ENCODE measurements around the gene KCNC4. TPM values are rescaled to one million over a fixed set of nuclear protein-coding genes. Genes with fewer than 3 reads are reported as not detected.
A peak's percentile ranks its signal among the peaks of the same experiment; 100 is the strongest.

KCNC4 gene
- total RNA-seq, 2 experiments from 2014 or later, result 5.6 to 17.8 TPM

- H3K79me2 ChIP-seq (ENCODE audit: insufficient read depth, low read depth, low read length), result no peaks in the 10 kb centered on the region
- H3K4me3 ChIP-seq (ENCODE audit: low read depth, low read length, poor library complexity, severe bottlenecking), result peak overlapping the region; percentile 71
- H3K4me1 ChIP-seq (ENCODE audit: insufficient read depth, low read length, poor library complexity, severe bottlenecking), result peaks cover 31% of the 10 kb centered on the region
- peak overlapping the region; percentile 94 for H3K4me2 ChIP-seq (ENCODE audit: low read length)
- H4K20me1 ChIP-seq (ENCODE audit: insufficient read depth, low read length), result no peaks in the 10 kb centered on the region
- BruUV-seq (replicated peaks), result TSS peak; percentile 67
- peak overlapping the region; percentile 8 for H3K27ac ChIP-seq (ENCODE audit: low read depth, low read length, poor library complexity, severe bottlenecking)
- H3K9me3 ChIP-seq (ENCODE audit: low read length), result no peaks in the 10 kb centered on the region
- no peaks in the 10 kb centered on the region for H3K36me3 ChIP-seq (ENCODE audit: insufficient read depth, low read length)
- CTCF ChIA-PET (ENCODE audit: unreplicated experiment), result interaction anchor here (0.6 to 3.9 kb wide), 11 partner anchors 37 to 910 kb away, joined by 3 to 32 read pairs (median 5); partner anchors contain the start of gene RBM15
- POLR2A ChIA-PET, result interaction anchor here (0.6 to 1.5 kb wide), 6 partner anchors 35 to 128 kb away, joined by 3 to 7 read pairs (median 4); no protein-coding TSS in a partner anchor
- peak overlapping the region; percentile 71 for H2AFZ ChIP-seq (ENCODE audit: low read length)
- TF ChIP-seq EZH2phosphoT487 (IDR thresholded peaks at IDR 0.05; ENCODE audit: borderline replicate concordance, low read depth, low read length), result no peak
- TF ChIP-seq CTCF (conservative IDR thresholded peaks at IDR 0.05; ENCODE audit: low read length), result no peak
- no peaks in the 10 kb centered on the region for H3K9me2 ChIP-seq (ENCODE audit: insufficient read depth, low read length)
- peak; percentile 29 for DNase-seq (ENCODE audit: low spot score)
- intact Hi-C loops (cut with micrococcal nuclease; ENCODE audit: unreplicated experiment), result loop anchor here (5.0 to 10.0 kb wide), 2 partner anchors 203 to 576 kb away; no protein-coding TSS in a partner anchor
Measured at GRCh38 chr1:110208916-110209645, 1.0 kb upstream of the KCNC4 start.

- no peak for TF ChIP-seq CTCF (conservative IDR thresholded peaks at IDR 0.05; ENCODE audit: low read length)
- no peak for TF ChIP-seq EZH2phosphoT487 (IDR thresholded peaks at IDR 0.05; ENCODE audit: borderline replicate concordance, low read depth, low read length)
- Histone ChIP-seq H3K9me2 (ENCODE audit: insufficient read depth, low read length) (no peaks in the 10 kb centered on the region), H3K79me2 (ENCODE audit: insufficient read depth, low read depth, low read length) (no peaks in the 10 kb centered on the region), H4K20me1 (ENCODE audit: insufficient read depth, low read length) (no peaks in the 10 kb centered on the region; the same call in 1 of the 2 replicates), H3K27ac (ENCODE audit: low read depth, low read length, poor library complexity, severe bottlenecking) (peak overlapping the region; percentile 33), H2AFZ (ENCODE audit: low read length) (peak overlapping the region; percentile 80), H3K4me1 (ENCODE audit: insufficient read depth, low read length, poor library complexity, severe bottlenecking) (peaks cover 31% of the 10 kb centered on the region), H3K4me3 (ENCODE audit: low read depth, low read length, poor library complexity, severe bottlenecking) (peak overlapping the region; percentile 71), H3K36me3 (ENCODE audit: insufficient read depth, low read length) (no peaks in the 10 kb centered on the region), H3K9me3 (ENCODE audit: low read length) (no peaks in the 10 kb centered on the region), H3K4me2 (ENCODE audit: low read length) (peak overlapping the region; percentile 94)
- intact Hi-C loops (cut with micrococcal nuclease; ENCODE audit: unreplicated experiment), result loop anchor here (1.0 kb wide), 1 partner anchor 127 kb away; no protein-coding TSS in a partner anchor
- ChIA-PET CTCF (ENCODE audit: unreplicated experiment) (interaction anchor here (0.7 to 2.1 kb wide), 2 partner anchors 201 to 250 kb away, joined by 3 to 5 read pairs; no protein-coding TSS in a partner anchor), POLR2A (interaction anchor here (0.7 kb wide), 1 partner anchor 198 kb away, joined by 3 read pairs; no protein-coding TSS in a partner anchor)
- no TSS peak for BruUV-seq (replicated peaks)
- peak; percentile 58 for DNase-seq (ENCODE audit: low spot score)
Measured at GRCh38 chr1:110210604-110211495, 736 bp downstream of the KCNC4 start.
